ENCODE measurements around the gene MYOZ3.

MYOZ3 gene

GRCh38 chr5:150633429-150633828, 27.6 kb upstream of the MYOZ3 start:
- H3K27ac ChIP-seq = no peak overlapping the region
- TF ChIP-seq, protein P1, sequence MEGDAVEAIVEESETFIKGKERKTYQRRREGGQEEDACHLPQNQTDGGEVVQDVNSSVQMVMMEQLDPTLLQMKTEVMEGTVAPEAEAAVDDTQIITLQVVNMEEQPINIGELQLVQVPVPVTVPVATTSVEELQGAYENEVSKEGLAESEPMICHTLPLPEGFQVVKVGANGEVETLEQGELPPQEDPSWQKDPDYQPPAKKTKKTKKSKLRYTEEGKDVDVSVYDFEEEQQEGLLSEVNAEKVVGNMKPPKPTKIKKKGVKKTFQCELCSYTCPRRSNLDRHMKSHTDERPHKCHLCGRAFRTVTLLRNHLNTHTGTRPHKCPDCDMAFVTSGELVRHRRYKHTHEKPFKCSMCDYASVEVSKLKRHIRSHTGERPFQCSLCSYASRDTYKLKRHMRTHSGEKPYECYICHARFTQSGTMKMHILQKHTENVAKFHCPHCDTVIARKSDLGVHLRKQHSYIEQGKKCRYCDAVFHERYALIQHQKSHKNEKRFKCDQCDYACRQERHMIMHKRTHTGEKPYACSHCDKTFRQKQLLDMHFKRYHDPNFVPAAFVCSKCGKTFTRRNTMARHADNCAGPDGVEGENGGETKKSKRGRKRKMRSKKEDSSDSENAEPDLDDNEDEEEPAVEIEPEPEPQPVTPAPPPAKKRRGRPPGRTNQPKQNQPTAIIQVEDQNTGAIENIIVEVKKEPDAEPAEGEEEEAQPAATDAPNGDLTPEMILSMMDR (IDR thresholded peaks at IDR 0.05) = no peak
- TF ChIP-seq ZFX (IDR thresholded peaks at IDR 0.05; ENCODE audit: borderline replicate concordance) = no peak

- TF ChIP-seq, protein P1 (IDR thresholded peaks at IDR 0.05) = no peak
- no peak for TF ChIP-seq ZFX (IDR thresholded peaks at IDR 0.05; ENCODE audit: borderline replicate concordance)
- no peak overlapping the region for H3K27ac ChIP-seq
These were observed 24.4 kb upstream of the MYOZ3 start for GRCh38 chr5:150636391-150637244.

DNA sequence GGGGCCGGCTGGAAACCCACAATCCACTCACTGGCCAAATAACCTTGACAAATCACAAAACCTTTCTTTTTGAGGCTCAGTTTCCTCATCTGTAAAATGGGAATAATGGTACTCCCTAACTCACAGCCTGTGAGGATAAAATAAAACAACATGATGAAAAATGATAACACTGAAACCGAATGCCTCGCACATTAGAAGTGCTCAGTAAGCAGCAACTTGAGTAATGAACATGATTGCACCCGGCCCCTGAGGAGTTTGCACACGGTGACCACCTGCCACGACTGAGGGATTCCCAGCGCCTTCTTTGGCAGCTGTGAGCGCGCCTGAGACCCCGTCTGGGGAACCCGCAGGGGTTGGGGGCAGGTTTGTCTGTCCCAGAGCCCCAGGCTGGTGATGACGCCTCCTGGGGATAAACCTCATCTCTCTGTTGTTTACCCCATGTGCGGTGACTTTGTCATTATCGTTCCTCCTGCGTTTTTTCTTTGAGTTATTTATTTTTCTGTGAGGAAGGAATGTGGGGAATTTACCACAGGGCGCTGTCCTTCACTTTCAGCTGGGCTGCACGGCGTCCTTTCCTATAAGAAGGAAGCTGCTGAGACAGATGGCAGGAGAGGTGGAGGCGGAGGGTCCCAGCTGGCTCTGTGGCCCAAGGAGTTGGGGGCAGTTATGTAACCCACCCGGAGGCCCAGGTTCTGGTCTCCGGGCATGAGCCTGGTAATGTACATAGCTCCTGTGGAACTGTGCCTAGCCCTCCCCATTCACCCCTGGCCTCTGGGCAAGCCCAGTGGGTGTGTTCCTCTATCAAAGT, 23.6 kb upstream of the MYOZ3 start:
- H3K27ac ChIP-seq = no peak overlapping the region
- TF ChIP-seq, protein P1 (IDR thresholded peaks at IDR 0.05) = no peak
- no peak for TF ChIP-seq ZFX (IDR thresholded peaks at IDR 0.05; ENCODE audit: borderline replicate concordance)

DNA sequence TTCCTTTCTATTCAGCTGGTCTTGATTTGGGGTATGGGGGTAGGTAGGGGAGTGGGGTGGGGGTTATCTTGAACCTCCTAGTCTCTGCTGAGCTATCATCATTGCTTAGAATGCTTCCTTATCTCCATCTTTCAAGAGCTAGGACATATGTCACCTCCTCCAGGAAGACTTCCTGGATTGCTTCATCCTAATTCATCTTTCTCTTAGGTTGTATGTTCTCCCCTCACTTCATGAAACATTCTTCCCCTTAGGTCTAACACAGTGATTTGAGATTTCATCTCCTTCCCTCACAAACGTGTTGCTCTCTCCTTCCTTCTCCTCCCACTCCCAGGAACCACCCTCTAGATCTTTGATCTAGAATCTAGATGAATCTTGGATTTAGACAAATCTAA, 23.0 kb upstream of the MYOZ3 start:
- no peak for TF ChIP-seq ZFX (IDR thresholded peaks at IDR 0.05; ENCODE audit: borderline replicate concordance)
- TF ChIP-seq, protein P1 (IDR thresholded peaks at IDR 0.05) = no peak
- H3K27ac ChIP-seq = no peak overlapping the region

- TF ChIP-seq ZFX (IDR thresholded peaks at IDR 0.05; ENCODE audit: borderline replicate concordance) = no peak
- TF ChIP-seq, protein P1 (IDR thresholded peaks at IDR 0.05) = no peak
- no peak overlapping the region for H3K27ac ChIP-seq
These were observed 22.3 kb upstream of the MYOZ3 start for GRCh38 chr5:150638488-150639376.

DNA sequence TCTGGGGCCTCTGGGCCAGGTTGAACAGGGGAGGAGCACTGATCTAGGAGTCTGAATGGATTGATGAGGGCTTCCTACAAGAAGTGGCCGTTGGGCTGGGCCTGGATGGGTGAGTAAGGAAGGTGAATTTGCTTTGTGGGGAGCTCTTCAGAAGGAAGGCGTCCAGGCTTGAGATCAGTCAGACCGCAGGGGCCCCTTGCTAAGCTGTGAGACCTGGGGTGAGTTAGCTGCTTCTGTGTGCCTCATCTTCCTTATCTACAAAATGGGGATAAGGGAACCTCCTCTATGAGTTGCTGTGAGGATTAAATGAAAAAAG, 21.7 kb upstream of the MYOZ3 start:
- no peak overlapping the region for H3K27ac ChIP-seq
- TF ChIP-seq, protein P1 (IDR thresholded peaks at IDR 0.05) = no peak
- no peak for TF ChIP-seq ZFX (IDR thresholded peaks at IDR 0.05; ENCODE audit: borderline replicate concordance)

Data from 22Rv1 (cell line).